Sigmoid colon (tissue), 7 donors: Measurements from ENCODE around the gene PLTP. TPM values are rescaled to one million over a fixed set of nuclear protein-coding genes. Genes with fewer than 3 reads are reported as not detected.

Experiments used
- DNase-seq: peaks from one replicate; pipeline ENCODE4 v3.0.0-alpha.2; 2019
- H3K27ac ChIP-seq, 4 donors: fragments of 200-600 bp; sonication (generic); one replicate each; pipeline ENCODE4 v1.5.1; 2016 to 2019; ENCODE audit warnings: mild to moderate bottlenecking in 1 of 4
- H3K27me3 ChIP-seq, 3 donors: fragments of 200-600 bp; sonication (generic); one replicate each; pipeline ENCODE4 v1.5.1; 2019; ENCODE audit warnings: mild to moderate bottlenecking in 1 of 3
- H3K36me3 ChIP-seq, 4 donors: fragments of 200-600 bp; sonication (generic); one replicate each; pipeline ENCODE4 v1.5.1; 2016 to 2019
- H3K4me1 ChIP-seq, 4 donors: fragments of 200-600 bp; sonication (generic); one replicate each; pipeline ENCODE4 v1.5.1; 2017 to 2019
- H3K4me3 ChIP-seq, 4 donors: fragments of 200-600 bp; sonication (generic); one replicate each; pipeline ENCODE4 v1.5.1; 2017 to 2019; ENCODE audit warnings: mild to moderate bottlenecking in 2 of 4, moderate library complexity in 1 of 4
- H3K9me3 ChIP-seq, 4 donors: fragments of 200-600 bp in 3 of 4; sonication (generic) in 3 of 4; one replicate each; pipeline versions ENCODE4 v1.5.1 to v1.6.1; 2013 to 2019
- EP300 ChIP-seq, 4 donors: sonication (generic); formaldehyde crosslinking; IDR thresholded peaks; one replicate each; pipeline ENCODE4 v1.6.1; 2017; ENCODE audit warnings: antibody characterized with exemption in 4 of 4
- POLR2A ChIP-seq, 2 donors: fragments of 450-650 bp; IDR thresholded peaks; one replicate each; pipeline ENCODE4 v1.6.1; 2016; ENCODE audit warnings: antibody characterized with exemption in 2 of 2, mild to moderate bottlenecking in 2 of 2, moderate library complexity in 2 of 2
- POLR2AphosphoS5 ChIP-seq, 4 donors: sonication (generic); formaldehyde crosslinking; IDR thresholded peaks; one replicate each; pipeline ENCODE4 v1.6.1; 2017; ENCODE audit warnings: antibody characterized with exemption in 4 of 4
- WGBS, 2 donors: extraction: QIAGEN DNeasy Blood & Tissue Kit; methylation state at CpG; one replicate each; pipeline ENCODE4 v1.1.7; 2013; 5-methylcytosine and 5-hydroxymethylcytosine counted together
- intact Hi-C: fragments of 100-400 bp; cut with DNase I; formaldehyde crosslinking; loops from one replicate; pipeline ENCODE4 v1.15.1; 2023
- polyA plus RNA-seq, 3 donors: library from polyadenylated mRNA; stranded (reverse); fragments of 200-250 nt; gene quantifications; one replicate each; pipeline ENCODE4 v1.2.3, GENCODE V29; 2013
- total RNA-seq, 4 donors: library from RNA; depleted of rRNA; stranded (reverse); fragments of >200 nt; gene quantifications; one replicate each; pipeline ENCODE4 v1.1.0, GENCODE V29; 2016
- TF ChIP-seq, protein P1 (sequence below), 4 experiments: fragments of 450-650 bp in 3 of 4; fragments of 200-600 bp in 1 of 4; IDR thresholded peaks; one replicate each; pipeline ENCODE4 v1.5.1; 2016 to 2019; ENCODE audit warnings: antibody characterized with exemption in 4 of 4, mild to moderate bottlenecking in 3 of 4, moderate library complexity in 2 of 4
- donor health status: healthy with polysubstance abuse.
- donor health status: Bipolar disorder and iron deficiency.
- donor health status: healthy.

The PLTP gene
- total and polyA plus RNA-seq, 7 donors, result 36.6 to 296 (median 68.7) TPM

DNA sequence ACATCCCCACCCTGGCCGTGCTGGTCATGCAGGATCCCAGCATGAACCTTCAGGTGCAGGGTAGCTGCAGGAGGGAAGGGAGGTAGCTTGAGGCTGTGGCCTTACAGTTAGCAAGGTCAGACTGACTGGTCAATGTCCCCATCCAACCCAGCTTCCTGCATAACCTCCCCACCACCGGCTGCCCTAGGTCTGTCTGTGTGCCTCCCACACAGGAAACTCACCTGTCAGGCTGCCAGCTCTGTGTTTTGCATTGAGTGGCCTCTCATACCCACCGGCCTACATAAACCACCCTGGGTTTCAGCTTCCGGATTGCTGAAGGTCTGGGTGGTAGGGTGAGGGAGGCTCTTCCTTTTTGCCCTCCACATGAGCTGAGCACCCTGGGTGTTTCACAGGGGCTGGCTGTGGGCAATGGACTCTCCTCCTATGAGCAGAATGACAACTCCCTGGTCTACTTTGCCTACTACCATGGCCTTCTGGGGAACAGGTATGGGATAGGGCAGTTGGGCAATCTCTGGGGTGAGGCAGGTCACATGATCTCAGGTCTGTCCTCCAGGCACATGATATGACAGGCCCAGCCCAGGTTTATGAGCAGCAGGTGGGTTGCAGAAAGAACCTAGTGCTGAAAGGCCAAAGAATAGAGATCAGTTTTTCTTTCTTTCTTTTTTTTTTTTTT, 19.0 kb downstream of the PLTP start:
- whole genome bisulfite sequencing, 2 donors, result 25 to 51% methylated on average over 4 of the region's 4 CpGs
- H3K9me3 ChIP-seq, result no peaks in the 10 kb centered on the region
- H3K4me3 ChIP-seq, result no peak overlapping the region
- intact Hi-C loops, result loop anchor here (5.0 kb wide), 1 partner anchor 61 kb away; the partner anchor contains the start of gene SNX21
- TF ChIP-seq POLR2A (IDR thresholded peaks at IDR 0.05) (no peak), POLR2AphosphoS5 (IDR thresholded peaks at IDR 0.05) (peak in 1 of 4 donors; percentile 5), EP300 (IDR thresholded peaks at IDR 0.05) (no peak)
- TF ChIP-seq, protein P1, sequence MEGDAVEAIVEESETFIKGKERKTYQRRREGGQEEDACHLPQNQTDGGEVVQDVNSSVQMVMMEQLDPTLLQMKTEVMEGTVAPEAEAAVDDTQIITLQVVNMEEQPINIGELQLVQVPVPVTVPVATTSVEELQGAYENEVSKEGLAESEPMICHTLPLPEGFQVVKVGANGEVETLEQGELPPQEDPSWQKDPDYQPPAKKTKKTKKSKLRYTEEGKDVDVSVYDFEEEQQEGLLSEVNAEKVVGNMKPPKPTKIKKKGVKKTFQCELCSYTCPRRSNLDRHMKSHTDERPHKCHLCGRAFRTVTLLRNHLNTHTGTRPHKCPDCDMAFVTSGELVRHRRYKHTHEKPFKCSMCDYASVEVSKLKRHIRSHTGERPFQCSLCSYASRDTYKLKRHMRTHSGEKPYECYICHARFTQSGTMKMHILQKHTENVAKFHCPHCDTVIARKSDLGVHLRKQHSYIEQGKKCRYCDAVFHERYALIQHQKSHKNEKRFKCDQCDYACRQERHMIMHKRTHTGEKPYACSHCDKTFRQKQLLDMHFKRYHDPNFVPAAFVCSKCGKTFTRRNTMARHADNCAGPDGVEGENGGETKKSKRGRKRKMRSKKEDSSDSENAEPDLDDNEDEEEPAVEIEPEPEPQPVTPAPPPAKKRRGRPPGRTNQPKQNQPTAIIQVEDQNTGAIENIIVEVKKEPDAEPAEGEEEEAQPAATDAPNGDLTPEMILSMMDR (IDR thresholded peaks at IDR 0.05), result no peak
- peaks cover 17 to 57% (median 31%) of the 10 kb centered on the region in 4 donors for H3K36me3 ChIP-seq
- no peak for DNase-seq
- H3K4me1 ChIP-seq, result peaks cover 0 to 40% (median 29%) of the 10 kb centered on the region in 4 donors
- H3K27ac ChIP-seq, result no peak overlapping the region
- no peaks in the 10 kb centered on the region for H3K27me3 ChIP-seq

DNA sequence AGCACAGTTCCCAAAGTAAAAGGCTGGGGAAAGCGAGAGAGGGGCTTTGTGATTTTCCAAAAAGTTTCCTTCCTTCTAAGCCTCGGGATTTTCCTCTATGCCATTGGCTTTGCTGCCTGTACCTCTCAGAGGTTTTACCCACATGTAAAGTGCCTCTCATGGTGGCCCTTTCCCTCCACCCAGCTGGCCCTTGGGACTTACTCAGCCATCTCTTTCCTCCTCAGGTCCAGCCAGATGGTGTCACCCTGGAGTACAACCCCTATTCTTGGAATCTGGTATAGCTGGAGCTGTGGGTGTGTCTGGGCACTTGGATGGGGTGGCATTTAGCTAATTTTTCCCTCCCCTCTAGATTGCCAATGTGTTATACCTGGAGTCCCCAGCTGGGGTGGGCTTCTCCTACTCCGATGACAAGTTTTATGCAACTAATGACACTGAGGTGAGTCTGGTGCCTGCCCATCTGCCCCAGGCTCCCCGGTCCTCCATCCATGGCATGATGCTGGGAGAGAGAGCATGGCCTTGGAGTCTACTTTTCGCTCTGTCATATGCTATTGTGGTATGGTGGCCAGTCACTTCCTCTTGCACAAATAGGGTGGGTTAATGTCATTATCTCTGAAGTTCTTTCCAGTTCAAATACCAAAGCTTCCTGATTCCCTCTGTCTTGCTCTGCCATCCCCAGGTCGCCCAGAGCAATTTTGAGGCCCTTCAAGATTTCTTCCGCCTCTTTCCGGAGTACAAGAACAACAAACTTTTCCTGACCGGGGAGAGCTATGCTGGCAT, 19.7 kb downstream of the PLTP start:
- Histone ChIP-seq H3K4me1 (peaks cover 0 to 40% (median 29%) of the 10 kb centered on the region in 4 donors), H3K36me3 (peaks cover 15 to 53% (median 30%) of the 10 kb centered on the region in 4 donors), H3K27ac (peak overlapping the region in 3 of 4 donors; percentile 89 to 93 (median 91)), H3K27me3 (no peaks in the 10 kb centered on the region), H3K9me3 (no peaks in the 10 kb centered on the region), H3K4me3 (peak overlapping the region; percentile 57 to 95 (median 81))
- TF ChIP-seq, protein P1 (IDR thresholded peaks at IDR 0.05), result no peak
- TF ChIP-seq EP300 (IDR thresholded peaks at IDR 0.05), result no peak
- TF ChIP-seq POLR2AphosphoS5 (IDR thresholded peaks at IDR 0.05), result no peak
- no peak for TF ChIP-seq POLR2A (IDR thresholded peaks at IDR 0.05)
- intact Hi-C loops, result loop anchor here (5.0 kb wide), 1 partner anchor 60 kb away; the partner anchor contains the start of gene SNX21
- 67 to 79% methylated on average over 9 of the region's 9 CpGs for WGBS, 2 donors
- peak; percentile 59 for DNase-seq

DNA sequence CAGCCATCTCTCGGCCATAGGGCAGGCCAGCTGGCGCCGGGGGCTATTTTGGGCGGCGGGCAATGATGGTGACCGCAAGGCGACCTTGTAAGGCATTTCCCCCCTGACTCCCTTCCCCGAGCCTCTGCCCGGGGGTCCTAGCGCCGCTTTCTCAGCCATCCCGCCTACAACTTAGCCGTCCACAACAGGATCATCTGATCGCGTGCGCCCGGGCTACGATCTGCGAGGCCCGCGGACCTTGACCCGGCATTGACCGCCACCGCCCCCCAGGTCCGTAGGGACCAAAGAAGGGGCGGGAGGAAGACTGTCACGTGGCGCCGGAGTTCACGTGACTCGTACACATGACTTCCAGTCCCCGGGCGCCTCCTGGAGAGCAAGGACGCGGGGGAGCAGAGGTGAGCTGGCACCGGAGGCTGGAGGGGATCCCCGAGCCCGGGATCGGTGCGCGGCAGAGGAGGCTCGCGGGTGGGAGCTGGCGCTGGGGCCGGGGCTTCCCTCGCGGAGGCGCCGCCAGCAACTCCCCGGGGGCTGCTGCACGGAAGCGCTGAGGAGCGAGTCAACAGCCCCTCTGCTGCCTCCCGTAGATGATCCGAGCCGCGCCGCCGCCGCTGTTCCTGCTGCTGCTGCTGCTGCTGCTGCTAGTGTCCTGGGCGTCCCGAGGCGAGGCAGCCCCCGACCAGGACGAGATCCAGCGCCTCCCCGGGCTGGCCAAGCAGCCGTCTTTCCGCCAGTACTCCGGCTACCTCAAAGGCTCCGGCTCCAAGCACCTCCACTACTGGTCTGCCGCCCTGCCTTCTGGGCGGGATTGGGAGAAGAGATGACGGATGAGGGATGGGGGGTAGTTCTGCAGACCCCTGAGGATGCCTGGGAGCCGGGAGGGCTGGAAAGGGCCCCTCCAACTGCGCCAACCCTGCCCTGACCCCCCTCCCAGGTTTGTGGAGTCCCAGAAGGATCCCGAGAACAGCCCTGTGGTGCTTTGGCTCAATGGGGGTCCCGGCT, 20.7 kb downstream of the PLTP start, which contains the start of the genes CTSA and NEURL2:
TSS of gene CTSA (plus strand) at position 351 of the 999 bp plus-strand sequence. CDS start at position 585, 234 bp downstream.
TSS of gene NEURL2 (minus strand) at position 224 of the 999 bp plus-strand sequence. CDS start at position 7, 217 bp downstream.
- DNase-seq, result peak; percentile 98
- WGBS, 2 donors, result 0 to 1% methylated on average over 78 of the region's 78 CpGs
- H3K4me1 ChIP-seq, result peaks cover 0 to 40% (median 29%) of the 10 kb centered on the region in 4 donors
- TF ChIP-seq POLR2A (IDR thresholded peaks at IDR 0.05) (peak; percentile 32 to 42), EP300 (IDR thresholded peaks at IDR 0.05) (peak in 1 of 4 donors; percentile 23), POLR2AphosphoS5 (IDR thresholded peaks at IDR 0.05) (peak; percentile 70 to 93 (median 86))
- TF ChIP-seq, protein P1 (IDR thresholded peaks at IDR 0.05), result no peak
- peaks cover 7 to 53% (median 22%) of the 10 kb centered on the region in 4 donors for H3K36me3 ChIP-seq
- intact Hi-C loops, result loop anchor here (1.0 to 5.0 kb wide), 5 partner anchors 19 to 92 kb away; partner anchors contain the start of genes PCIF1, SNX21 and ZNF335
- H3K4me3 ChIP-seq, result peak within 1 kb of the TSS; percentile 57 to 95 (median 81)
- H3K27me3 ChIP-seq, result no peaks in the 10 kb centered on the region
- no peaks in the 10 kb centered on the region for H3K9me3 ChIP-seq
- peak within 1 kb of the TSS; percentile 89 to 93 (median 91) for H3K27ac ChIP-seq
